ES-I3 (cell line): ENCODE results near the gene CCDC167.
A peak's percentile ranks its signal among the peaks of the same experiment; 100 is the strongest.

ENCODE experiments used
- H3K36me3 ChIP-seq: 2 replicates; pipeline ENCODE4 v1.6.1; 2013; ENCODE audit warnings: mild to moderate bottlenecking, low read length, control low read depth, moderate library complexity; ENCODE audit not compliant: insufficient read depth
- H3K4me1 ChIP-seq: 2 replicates; pipeline ENCODE4 v1.6.1; 2013; ENCODE audit warnings: mild to moderate bottlenecking, control low read depth, low read length; ENCODE audit not compliant: insufficient read depth
- H3K9ac ChIP-seq: 2 replicates; pipeline ENCODE4 v1.6.1; 2013; ENCODE audit warnings: low read depth, mild to moderate bottlenecking, low read length, moderate library complexity
- H3K9me3 ChIP-seq: 2 replicates; pipeline ENCODE4 v1.6.1; 2013; ENCODE audit warnings: mild to moderate bottlenecking, low read length, moderate library complexity; ENCODE audit not compliant: control insufficient read depth, insufficient read depth

The CCDC167 gene

DNA sequence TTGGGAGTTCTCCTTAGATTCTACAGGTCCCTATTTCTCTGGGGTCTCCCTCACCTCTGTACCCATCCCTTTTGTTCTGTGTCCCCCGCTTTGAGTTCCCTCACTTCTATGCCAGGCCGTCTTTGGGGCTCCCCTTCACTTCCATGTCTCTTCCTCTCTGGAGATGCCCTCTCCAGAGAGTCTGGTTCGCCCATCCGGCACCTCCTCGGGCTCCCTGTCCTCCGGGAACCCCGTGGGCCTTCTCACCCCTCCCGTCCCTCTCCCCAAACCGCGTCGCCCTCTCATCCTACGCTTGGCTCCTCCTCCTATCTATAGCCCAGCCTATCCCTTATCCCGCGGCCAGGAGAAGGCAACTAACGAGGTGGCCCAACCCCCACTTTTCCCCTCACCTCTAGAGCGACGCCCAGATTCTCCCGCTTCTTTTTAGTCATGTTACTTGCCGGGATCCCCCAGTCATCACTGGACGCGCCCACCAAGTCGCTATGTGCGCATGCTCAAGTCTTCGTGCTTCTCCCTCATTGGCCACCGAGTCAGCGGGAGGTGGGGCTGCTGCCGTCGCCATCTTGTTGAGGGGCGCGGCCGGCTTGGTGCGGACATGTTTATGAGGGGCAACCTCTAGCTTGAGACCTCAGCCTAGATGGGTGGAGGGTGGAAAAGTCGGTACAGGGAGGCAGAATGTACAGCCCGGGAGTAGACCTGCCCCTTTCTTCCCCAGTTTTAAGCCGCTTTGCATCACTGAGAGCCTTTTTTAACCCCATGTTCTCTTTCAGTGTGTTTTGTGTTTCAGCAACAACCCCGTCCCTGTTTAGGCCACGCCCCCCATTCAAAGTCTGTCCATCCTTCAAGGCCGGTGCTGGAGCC, at the start of gene CCDC167:
CCDC167 (minus strand) TSS at position 461 of the 861 bp plus-strand sequence; CDS start at position 431, 30 bp downstream.
- Histone ChIP-seq H3K36me3 (no peaks in the 10 kb centered on the region), H3K4me1 (peaks cover 9% of the 10 kb centered on the region; the same call in 1 of the 2 replicates), H3K9me3 (no peaks in the 10 kb centered on the region), H3K9ac (peak within 1 kb of the TSS; percentile 54)

DNA sequence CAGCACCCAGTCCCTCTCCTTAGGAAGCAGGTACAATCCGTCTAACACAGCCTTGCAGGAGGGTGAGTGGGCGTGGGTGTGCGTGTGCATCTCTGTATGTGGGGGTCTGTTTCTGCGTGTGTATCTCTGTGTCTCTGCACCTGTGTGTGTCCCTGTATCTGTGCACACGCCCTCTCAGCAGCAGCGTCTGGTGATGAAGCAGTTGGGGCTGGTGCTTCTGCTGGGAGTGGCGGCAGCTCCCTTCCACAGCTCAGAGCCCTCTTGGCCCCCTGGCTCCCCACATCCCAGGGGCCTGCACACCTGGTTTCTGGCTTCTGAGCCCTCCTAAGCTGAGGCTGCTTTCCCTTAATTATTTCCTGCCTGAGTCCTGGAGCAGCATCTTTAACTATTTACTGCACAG, 49.5 kb upstream of the CCDC167 start:
- H3K4me1 ChIP-seq, result peaks cover 15% of the 10 kb centered on the region; the same call in 1 of the 2 replicates
- no peak overlapping the region for H3K9ac ChIP-seq
- H3K36me3 ChIP-seq, result no peaks in the 10 kb centered on the region
- H3K9me3 ChIP-seq, result no peaks in the 10 kb centered on the region

DNA sequence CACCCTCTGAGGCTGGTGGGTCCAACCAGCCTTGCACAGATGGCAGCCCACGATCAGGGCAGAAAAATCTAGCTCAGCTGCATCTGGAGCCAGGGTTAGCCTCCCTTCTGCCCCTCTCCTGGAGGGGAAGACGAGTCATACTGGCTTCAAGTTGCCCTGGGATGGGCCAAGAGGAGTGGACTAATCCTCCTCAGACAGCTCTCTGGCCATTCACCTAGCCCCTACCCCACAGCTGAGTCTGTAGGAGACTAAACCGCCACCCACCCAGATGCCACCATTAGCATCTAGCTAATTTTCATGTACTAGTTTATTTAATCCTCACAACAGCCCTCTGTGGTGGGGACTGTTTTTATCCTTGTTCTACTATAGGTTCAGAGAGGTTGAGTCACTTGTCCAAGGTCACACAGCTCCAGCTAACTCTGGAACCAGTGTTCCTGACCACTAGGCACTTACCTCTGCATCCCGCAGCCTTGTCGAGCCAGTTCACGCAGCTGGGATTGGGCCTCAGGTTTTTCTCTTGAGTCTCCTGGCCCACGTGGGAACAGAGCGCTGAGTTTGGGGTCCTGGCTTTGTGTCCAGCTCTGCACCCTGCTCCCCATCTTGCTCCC, 48.5 kb upstream of the CCDC167 start:
- H3K4me1 ChIP-seq, result peaks cover 9% of the 10 kb centered on the region; the same call in 1 of the 2 replicates

DNA sequence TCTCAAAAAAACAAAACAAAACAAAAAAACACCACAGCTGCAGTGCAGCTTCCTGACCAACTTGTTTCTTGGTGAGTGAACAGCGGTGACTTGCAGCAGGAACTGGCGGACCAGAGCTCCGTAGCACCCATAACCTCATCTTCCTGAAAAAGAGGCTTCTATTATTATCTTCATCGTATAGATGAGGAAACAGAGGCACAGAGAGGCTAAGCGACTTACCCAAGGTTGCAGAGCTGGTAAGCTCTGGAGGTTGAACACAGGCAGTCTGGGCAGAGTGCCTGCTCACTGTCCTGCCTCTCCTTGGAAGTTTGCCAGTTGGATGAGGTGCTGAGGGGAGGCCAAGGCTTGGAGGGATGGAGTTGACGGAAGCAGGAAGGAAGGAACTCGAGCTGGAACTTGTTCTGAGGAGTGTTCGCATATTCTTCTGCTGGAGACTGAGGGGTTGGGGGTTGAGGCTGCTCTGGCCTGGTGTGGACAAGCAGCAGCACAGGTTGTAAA, 47.9 kb upstream of the CCDC167 start:
- Histone ChIP-seq H3K36me3 (no peaks in the 10 kb centered on the region), H3K4me1 (peaks cover 8% of the 10 kb centered on the region; the same call in 1 of the 2 replicates), H3K9ac (no peak overlapping the region), H3K9me3 (no peaks in the 10 kb centered on the region)

More for the DNA sequence above, 48.5 kb upstream of the CCDC167 start:
- Histone ChIP-seq H3K9me3 (no peaks in the 10 kb centered on the region), H3K9ac (no peak overlapping the region), H3K36me3 (no peaks in the 10 kb centered on the region)

DNA sequence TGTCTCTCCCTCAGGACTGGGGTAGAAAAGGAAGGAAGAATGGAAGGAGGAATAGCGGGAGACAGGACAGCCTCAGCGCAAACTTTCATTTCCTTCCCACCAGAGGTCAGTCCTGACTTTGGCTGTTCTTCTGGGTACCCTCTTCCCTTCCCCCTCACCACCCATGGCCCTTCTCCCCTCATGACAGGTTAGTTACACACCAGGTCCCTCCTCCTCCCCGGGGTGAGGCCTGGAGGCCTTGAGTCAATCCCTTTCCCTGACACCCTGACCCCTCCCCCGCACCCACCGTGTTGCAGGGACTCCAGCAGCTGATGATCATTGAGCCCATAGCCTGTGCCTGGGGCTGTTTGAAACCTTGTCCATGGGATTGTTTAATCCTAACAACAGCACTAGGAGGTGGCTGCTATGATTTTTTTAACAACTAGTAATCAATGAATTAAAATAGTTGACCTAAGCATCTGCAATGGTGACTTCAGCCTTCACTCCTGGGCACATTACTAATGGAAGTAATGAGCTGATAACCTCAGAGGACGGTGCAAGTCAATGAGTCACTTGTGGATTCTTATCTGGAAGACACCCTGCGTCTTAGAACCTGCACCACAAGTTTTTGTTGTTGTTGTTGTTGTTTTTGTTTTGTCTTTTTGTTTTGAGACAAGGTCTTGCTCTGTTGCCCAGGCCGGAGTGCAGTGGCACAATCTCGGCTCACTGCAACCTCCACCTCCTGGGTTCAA, 46.6 kb upstream of the CCDC167 start:
- no peak overlapping the region for H3K9ac ChIP-seq
- H3K36me3 ChIP-seq, result no peaks in the 10 kb centered on the region
- H3K9me3 ChIP-seq, result no peaks in the 10 kb centered on the region
- H3K4me1 ChIP-seq, result peaks cover 4% of the 10 kb centered on the region; the same call in 1 of the 2 replicates

DNA sequence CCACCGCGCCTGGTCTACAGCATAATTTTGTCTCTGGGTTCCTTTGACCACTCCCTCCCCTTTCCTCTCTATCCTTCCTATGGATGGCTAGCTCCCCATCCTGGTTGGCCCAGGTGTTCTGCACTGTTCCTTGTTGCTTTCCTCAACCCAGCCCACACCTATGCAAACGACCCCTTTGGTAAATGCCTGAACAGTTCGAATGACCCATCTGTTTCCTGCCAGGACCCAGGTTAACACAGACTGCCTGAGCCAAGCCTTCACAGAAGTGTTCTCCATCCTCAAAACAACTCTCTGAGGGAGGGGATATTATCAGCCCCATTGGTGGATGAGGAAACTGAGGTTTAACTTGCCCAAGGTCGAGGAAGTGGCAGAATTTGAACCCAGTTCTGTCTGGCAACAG, 44.8 kb upstream of the CCDC167 start:
- H3K36me3 ChIP-seq, result no peaks in the 10 kb centered on the region
- peaks cover 4% of the 10 kb centered on the region; the same call in 1 of the 2 replicates for H3K4me1 ChIP-seq
- H3K9me3 ChIP-seq, result no peaks in the 10 kb centered on the region
- no peak overlapping the region for H3K9ac ChIP-seq

DNA sequence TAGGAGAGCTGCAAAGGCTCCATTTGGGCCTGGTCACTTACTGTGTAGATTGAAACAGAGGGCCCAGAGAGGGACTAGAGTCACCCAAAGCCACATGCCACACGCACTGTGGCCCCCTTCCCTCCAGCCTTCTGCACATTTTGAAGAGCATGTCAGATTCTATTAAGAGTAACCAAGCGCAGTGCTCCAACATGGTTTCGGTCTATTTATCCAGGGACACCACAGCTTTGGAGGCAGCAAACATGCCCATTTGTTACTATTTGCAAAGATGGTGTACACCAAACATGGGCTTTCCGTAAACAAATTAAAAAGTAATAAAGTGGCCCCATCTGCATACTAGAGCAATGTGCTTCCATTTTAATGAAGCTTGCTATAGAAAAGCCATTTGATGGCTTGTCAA, 43.7 kb upstream of the CCDC167 start:
- Histone ChIP-seq H3K9me3 (no peaks in the 10 kb centered on the region), H3K36me3 (no peaks in the 10 kb centered on the region), H3K9ac (no peak overlapping the region), H3K4me1 (peaks cover 4% of the 10 kb centered on the region; the same call in 1 of the 2 replicates)

DNA sequence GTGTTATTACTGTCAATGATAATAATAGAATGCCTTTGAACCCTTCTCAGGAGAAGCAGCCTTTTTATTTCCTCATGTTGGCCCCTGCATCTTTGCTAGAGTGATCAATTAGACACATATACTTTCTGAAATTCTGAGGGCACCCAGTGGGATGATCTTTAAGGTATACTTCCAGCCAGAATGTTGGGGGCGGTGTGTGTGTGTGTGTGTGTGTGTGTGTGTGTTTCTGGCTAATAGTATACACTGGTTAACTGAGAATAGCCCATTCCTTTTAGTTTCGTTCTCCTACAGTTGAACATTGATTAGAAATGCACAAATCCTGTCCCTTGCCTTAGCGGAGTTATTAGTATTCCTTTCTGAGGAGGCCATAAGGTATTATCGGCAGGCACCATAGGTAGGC, 41.7 kb upstream of the CCDC167 start:
- peaks cover 7% of the 10 kb centered on the region; the same call in 1 of the 2 replicates for H3K4me1 ChIP-seq
- no peaks in the 10 kb centered on the region for H3K36me3 ChIP-seq
- no peak overlapping the region for H3K9ac ChIP-seq
- no peaks in the 10 kb centered on the region for H3K9me3 ChIP-seq

DNA sequence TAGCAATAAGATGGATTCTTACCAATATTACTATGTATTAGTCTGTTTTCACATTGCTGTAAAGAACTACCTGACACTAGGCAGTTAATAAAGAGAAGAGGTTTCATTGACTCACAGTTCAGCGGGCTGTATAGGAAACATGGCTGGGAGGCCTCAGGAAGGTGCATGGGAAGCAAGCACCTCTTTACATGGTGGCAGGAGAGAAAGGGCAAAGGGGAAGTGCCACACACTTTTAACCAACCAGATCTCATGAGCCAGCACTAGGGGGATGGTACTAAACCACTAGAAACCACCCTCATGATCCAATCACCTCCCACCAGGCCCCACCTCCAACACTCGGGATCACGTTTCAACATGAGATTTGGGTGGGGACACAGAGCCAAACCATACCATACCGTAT, 40.7 kb upstream of the CCDC167 start:
- H3K36me3 ChIP-seq, result no peaks in the 10 kb centered on the region
- H3K9ac ChIP-seq, result no peak overlapping the region
- peaks cover 4% of the 10 kb centered on the region; the same call in 1 of the 2 replicates for H3K4me1 ChIP-seq
- H3K9me3 ChIP-seq, result no peaks in the 10 kb centered on the region

DNA sequence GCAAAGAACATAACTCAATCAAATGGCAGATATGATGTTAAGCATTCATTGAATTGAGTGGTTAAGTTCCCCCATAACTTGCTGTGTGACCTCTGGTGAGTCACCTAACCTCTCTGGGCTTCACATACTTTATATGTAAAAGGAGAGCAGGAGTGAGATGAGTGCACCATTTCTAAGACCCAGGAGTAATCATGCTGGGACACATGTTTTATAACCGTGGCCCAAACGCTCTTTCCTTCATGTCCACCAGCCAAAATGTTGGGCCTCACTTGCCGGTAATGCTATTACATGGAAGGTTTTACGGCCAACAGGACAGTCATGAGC, 40.3 kb upstream of the CCDC167 start:
- H3K9me3 ChIP-seq, result no peaks in the 10 kb centered on the region
- no peak overlapping the region for H3K9ac ChIP-seq
- peaks cover 4% of the 10 kb centered on the region for H3K4me1 ChIP-seq
- H3K36me3 ChIP-seq, result no peaks in the 10 kb centered on the region

DNA sequence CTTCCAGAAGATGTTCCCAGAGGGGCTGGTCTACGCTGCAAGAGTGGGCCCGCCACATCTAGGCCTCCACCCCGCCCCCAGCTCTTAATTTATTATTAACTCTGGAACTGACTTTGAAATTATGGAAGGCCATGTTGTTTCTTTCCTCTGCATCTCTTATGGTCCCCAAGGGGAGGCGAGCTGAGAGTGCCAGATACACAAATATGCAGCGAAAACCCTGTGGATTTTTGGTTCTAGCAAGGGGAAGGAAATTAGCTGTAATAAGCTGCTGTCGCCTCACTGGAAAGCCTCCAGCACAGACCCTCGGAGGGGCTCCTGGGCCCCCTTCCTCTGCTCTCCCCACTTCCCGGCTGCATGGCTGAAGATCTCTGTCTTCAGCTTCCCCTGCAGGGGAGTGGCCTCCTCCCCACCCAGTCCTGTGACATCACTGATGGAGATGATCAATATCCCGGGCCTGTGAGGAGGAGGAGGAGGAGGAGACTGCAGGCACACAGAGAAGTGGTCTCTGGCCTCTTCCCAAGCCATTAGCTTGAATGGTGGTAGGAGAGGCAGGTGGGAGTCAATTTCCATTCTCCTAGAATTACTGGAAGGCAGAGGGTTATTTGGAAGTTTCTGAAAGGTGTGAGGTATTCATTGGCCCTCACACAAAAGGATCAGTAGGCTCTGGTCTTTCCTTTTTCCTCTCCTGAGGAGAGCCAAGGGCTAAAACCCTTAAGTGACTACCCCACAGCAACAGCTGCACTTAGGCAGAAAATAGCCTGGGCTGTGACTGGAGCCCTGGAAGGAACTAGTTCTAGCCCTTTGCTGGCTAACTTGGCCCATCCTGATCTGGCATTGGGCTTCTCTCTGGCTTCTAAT, 39.7 kb upstream of the CCDC167 start:
- no peak overlapping the region for H3K9ac ChIP-seq
- H3K4me1 ChIP-seq, result peaks cover 4% of the 10 kb centered on the region
- H3K9me3 ChIP-seq, result no peaks in the 10 kb centered on the region
- H3K36me3 ChIP-seq, result no peaks in the 10 kb centered on the region

DNA sequence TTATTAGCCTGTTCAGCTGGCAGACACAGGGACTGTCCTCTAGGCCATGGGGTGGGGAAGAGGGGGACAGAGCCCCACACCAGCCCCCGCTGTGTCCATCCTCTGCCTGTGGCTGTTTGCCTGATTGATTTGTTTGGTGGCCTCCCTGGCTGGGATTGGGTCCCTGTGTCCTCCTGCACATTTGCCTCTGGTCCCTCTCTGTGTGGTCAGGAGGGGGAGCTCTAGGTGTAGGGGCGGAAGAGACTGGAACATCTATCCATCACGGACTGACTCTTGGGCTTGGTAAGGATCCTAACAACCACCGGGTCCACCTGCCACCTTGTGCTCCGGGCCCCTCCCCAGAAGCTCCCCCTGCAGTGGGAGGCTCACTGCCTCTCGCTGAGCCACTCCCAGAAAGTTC, 38.4 kb upstream of the CCDC167 start:
- no peak overlapping the region for H3K9ac ChIP-seq

DNA sequence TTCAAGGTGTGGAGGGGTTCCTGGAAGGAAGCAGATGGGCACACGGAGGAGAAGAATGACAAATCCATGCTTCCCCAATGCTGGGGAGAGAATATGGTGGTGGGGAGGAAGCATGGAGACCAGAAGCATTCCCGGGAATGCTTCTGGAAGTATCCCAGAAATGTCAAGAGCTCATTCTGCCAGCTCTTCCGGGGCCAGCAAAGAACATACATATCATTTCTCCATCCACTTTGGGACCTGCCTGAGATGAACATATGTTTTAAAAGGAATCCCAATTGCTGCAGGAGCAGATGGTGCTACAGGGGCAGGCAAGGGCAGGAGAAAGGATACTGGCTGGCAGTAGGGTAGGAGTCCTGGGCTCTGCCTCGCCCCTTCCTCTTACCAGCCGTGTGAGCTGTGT, 37.9 kb upstream of the CCDC167 start:
- Histone ChIP-seq H3K36me3 (no peaks in the 10 kb centered on the region), H3K9ac (no peak overlapping the region), H3K4me1 (peaks cover 4% of the 10 kb centered on the region), H3K9me3 (no peaks in the 10 kb centered on the region)

More for the DNA sequence above, 38.4 kb upstream of the CCDC167 start:
- Histone ChIP-seq H3K4me1 (peaks cover 4% of the 10 kb centered on the region), H3K9me3 (no peaks in the 10 kb centered on the region), H3K36me3 (no peaks in the 10 kb centered on the region)
